ENCODE data around the gene CSN2. TPM values are rescaled to one million over a fixed set of nuclear protein-coding genes. Genes with fewer than 3 reads are reported as not detected.

The CSN2 gene
- total RNA-seq (2021) (not detected in 2 replicates), Bru-seq, nascent RNA (not detected), BruChase-seq, experiment 1, labeled RNA remaining after a 2-hour chase (not detected), BruChase-seq, experiment 2, labeled RNA remaining after a 6-hour chase (not detected)
- long read RNA-seq = 0 reads

GRCh38 chr4:69965628-69966027 is at the start of gene CSN2:
TSS of gene CSN2 (minus strand) at chr4:69965728. CDS start at chr4:69960995, 4,733 bp downstream.
- H3F3A ChIP-seq (ENCODE audit: insufficient read depth, low read depth) = no peaks in the 10 kb centered on the region
- H3K79me2 ChIP-seq (ENCODE audit: low read depth) = no peaks in the 10 kb centered on the region
- no peak for DNase-seq
- H3K4me2 ChIP-seq = no peak within 1 kb of the TSS
- no peak within 1 kb of the TSS for H3K4me3 ChIP-seq
- H2AFZ ChIP-seq = no peak within 1 kb of the TSS
- no peak for TF ChIP-seq EZH2 (IDR thresholded peaks at IDR 0.05; ENCODE audit: low read depth)
- no peak for TF ChIP-seq CTCF (conservative IDR thresholded peaks at IDR 0.05)
- POLR2A ChIA-PET (ENCODE audit: unreplicated experiment) = no interaction called here
- H3K9me2 ChIP-seq (ENCODE audit: insufficient read depth) = no peaks in the 10 kb centered on the region
- H3K27ac ChIP-seq = no peak within 1 kb of the TSS
- H3K9me3 ChIP-seq (ENCODE audit: insufficient read depth, low read depth) = no peaks in the 10 kb centered on the region
- intact Hi-C loops (cut with micrococcal nuclease; ENCODE audit: unreplicated experiment) = no loop called here
- H4K20me1 ChIP-seq (ENCODE audit: insufficient read depth) = no peaks in the 10 kb centered on the region
- no peaks in the 10 kb centered on the region for H3K36me3 ChIP-seq (ENCODE audit: low read depth)
- no peaks in the 10 kb centered on the region for H3K4me1 ChIP-seq (replicated peaks; ENCODE audit: insufficient read depth)
- no TSS peak for BruUV-seq (replicated peaks)
- CTCF ChIA-PET = no interaction called here
- H3K27me3 ChIP-seq (ENCODE audit: insufficient read depth, low read depth) = no peaks in the 10 kb centered on the region

GRCh38 chr4:70008771-70009170 is 43.2 kb upstream of the CSN2 start:
- CTCF ChIA-PET = interaction anchor here (0.7 kb wide), 1 partner anchor 178 kb away, joined by 3 read pairs; no protein-coding TSS in a partner anchor
- no peak overlapping the region for H3K4me3 ChIP-seq
- H3K4me1 ChIP-seq (replicated peaks; ENCODE audit: insufficient read depth) = no peaks in the 10 kb centered on the region
- H3K79me2 ChIP-seq (ENCODE audit: low read depth) = no peaks in the 10 kb centered on the region
- intact Hi-C loops (cut with micrococcal nuclease; ENCODE audit: unreplicated experiment) = no loop called here
- no peak overlapping the region for H2AFZ ChIP-seq
- H3K9me2 ChIP-seq (ENCODE audit: insufficient read depth) = no peaks in the 10 kb centered on the region
- BruUV-seq (replicated peaks) = no TSS peak
- no peak for DNase-seq
- no peaks in the 10 kb centered on the region for H3K9me3 ChIP-seq (ENCODE audit: insufficient read depth, low read depth)
- H3K27ac ChIP-seq = no peak overlapping the region
- no peaks in the 10 kb centered on the region for H3K36me3 ChIP-seq (ENCODE audit: low read depth)
- H3K27me3 ChIP-seq (ENCODE audit: insufficient read depth, low read depth) = no peaks in the 10 kb centered on the region
- POLR2A ChIA-PET (ENCODE audit: unreplicated experiment) = no interaction called here
- H3F3A ChIP-seq (ENCODE audit: insufficient read depth, low read depth) = no peaks in the 10 kb centered on the region
- TF ChIP-seq CTCF (conservative IDR thresholded peaks at IDR 0.05) (no peak), EZH2 (IDR thresholded peaks at IDR 0.05; ENCODE audit: low read depth) (no peak)
- H3K4me2 ChIP-seq = no peak overlapping the region
- no peaks in the 10 kb centered on the region for H4K20me1 ChIP-seq (ENCODE audit: insufficient read depth)

- no peaks in the 10 kb centered on the region for H3F3A ChIP-seq (ENCODE audit: insufficient read depth, low read depth)
- no peak overlapping the region for H2AFZ ChIP-seq
- H3K4me1 ChIP-seq (replicated peaks; ENCODE audit: insufficient read depth) = no peaks in the 10 kb centered on the region
- H3K36me3 ChIP-seq (ENCODE audit: low read depth) = no peaks in the 10 kb centered on the region
- H3K9me3 ChIP-seq (ENCODE audit: insufficient read depth, low read depth) = no peaks in the 10 kb centered on the region
- H3K79me2 ChIP-seq (ENCODE audit: low read depth) = no peaks in the 10 kb centered on the region
- no peak overlapping the region for H3K4me2 ChIP-seq
- ChIA-PET CTCF (no interaction called here), POLR2A (ENCODE audit: unreplicated experiment) (no interaction called here)
- H3K27ac ChIP-seq = no peak overlapping the region
- H4K20me1 ChIP-seq (ENCODE audit: insufficient read depth) = no peaks in the 10 kb centered on the region
- no TSS peak for BruUV-seq (replicated peaks)
- H3K27me3 ChIP-seq (ENCODE audit: insufficient read depth, low read depth) = no peaks in the 10 kb centered on the region
- no peaks in the 10 kb centered on the region for H3K9me2 ChIP-seq (ENCODE audit: insufficient read depth)
- H3K4me3 ChIP-seq = no peak overlapping the region
- no peak for DNase-seq
- intact Hi-C loops (cut with micrococcal nuclease; ENCODE audit: unreplicated experiment) = no loop called here
- no peak for TF ChIP-seq CTCF (conservative IDR thresholded peaks at IDR 0.05)
- TF ChIP-seq EZH2 (IDR thresholded peaks at IDR 0.05; ENCODE audit: low read depth) = no peak
Observed at GRCh38 chr4:70002507-70002906, 37.0 kb upstream of the CSN2 start.

All from PC-9 (cell line).